ENCODE data around the gene PLEKHA7.

GRCh38 chr11:16909359-16910035 lies 104.7 kb downstream of the PLEKHA7 start:
- TF ChIP-seq POLR2AphosphoS5 (IDR thresholded peaks at IDR 0.05; ENCODE audit: low read depth) (no peak), CTCF (IDR thresholded peaks at IDR 0.05; ENCODE audit: insufficient read depth, low read length) (no peak), GABPA (IDR thresholded peaks at IDR 0.05; ENCODE audit: low read depth) (no peak)
